PFSK-1 (cell line): Measurements from ENCODE around the gene SFT2D3.

ENCODE experiments used
- POLR2AphosphoS5 ChIP-seq: IDR thresholded peaks from 2 replicates; pipeline ENCODE4 v1.6.1; 2012; ENCODE audit warnings: low read depth, mild to moderate bottlenecking, control low read depth, low read length, moderate library complexity
- REST ChIP-seq, 2 experiments: IDR thresholded peaks; 2 replicates each; pipeline versions ENCODE4 v1.6.1 to v1.8.0; 2011 to 2012; ENCODE audit warnings: low read depth in 2 of 2, low read length in 2 of 2, control low read depth in 1 of 2, inconsistent platforms in 1 of 2, mild to moderate bottlenecking in 1 of 2, moderate library complexity in 1 of 2; ENCODE audit not compliant: insufficient read depth in 1 of 2
- SIN3A ChIP-seq: IDR thresholded peaks from 2 replicates; pipeline ENCODE4 v1.6.1; 2012; ENCODE audit warnings: mild to moderate bottlenecking, low read length, moderate library complexity, borderline replicate concordance; ENCODE audit not compliant: insufficient read depth
- TAF1 ChIP-seq: IDR thresholded peaks from 2 replicates; pipeline ENCODE4 v1.6.1; 2012; ENCODE audit warnings: low read length, control low read depth, borderline replicate concordance; ENCODE audit not compliant: insufficient read depth

GRCh38 chr2:127706215-127706990 is 5.1 kb downstream of the SFT2D3 start:
- TF ChIP-seq POLR2AphosphoS5 (no peak), SIN3A (no peak), REST (IDR thresholded peaks at IDR 0.05; ENCODE audit: insufficient read depth in 1 of 2, low read depth in 2 of 2, low read length in 2 of 2) (no peak), TAF1 (no peak)
